ENCODE measurements around the gene CEP89. TPM values are rescaled to one million over a fixed set of nuclear protein-coding genes. Genes with fewer than 3 reads are reported as not detected.

Gene CEP89
- total RNA-seq, 1 donor from 2014 or later: 5.0 TPM

DNA sequence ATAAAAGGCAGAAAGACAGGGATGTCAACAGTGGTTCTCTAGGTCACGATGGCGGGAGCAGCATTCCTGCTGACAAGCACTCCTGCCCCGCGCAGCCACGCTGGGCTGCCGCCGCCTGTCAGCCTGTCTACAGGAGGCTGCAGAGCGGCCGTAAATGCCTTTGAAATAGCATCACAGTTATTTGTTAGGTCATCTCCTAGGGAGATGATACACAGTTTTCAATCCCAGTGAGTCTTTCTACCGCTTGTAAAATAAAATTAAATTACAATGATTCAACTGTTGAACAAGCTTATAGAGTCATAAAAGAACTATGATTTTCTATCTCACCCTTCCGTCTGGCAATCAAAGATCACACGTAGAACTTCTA, 94.9 kb downstream of the CEP89 start:
- TF ChIP-seq CTCF (IDR thresholded peaks at IDR 0.05; ENCODE audit: insufficient read depth, low read length, severe bottlenecking): no peak
- no peak for FAIRE-seq
- Histone ChIP-seq H3K36me3 (ENCODE audit: control insufficient read depth, insufficient read depth, low read length) (no peaks in the 10 kb centered on the region), H3K4me3 (ENCODE audit: low read depth, low read length) (no peak overlapping the region), H3K27me3 (ENCODE audit: control insufficient read depth, insufficient read depth, low read length) (no peaks in the 10 kb centered on the region)
- no peak for DNase-seq (ENCODE audit: low read depth)

DNA sequence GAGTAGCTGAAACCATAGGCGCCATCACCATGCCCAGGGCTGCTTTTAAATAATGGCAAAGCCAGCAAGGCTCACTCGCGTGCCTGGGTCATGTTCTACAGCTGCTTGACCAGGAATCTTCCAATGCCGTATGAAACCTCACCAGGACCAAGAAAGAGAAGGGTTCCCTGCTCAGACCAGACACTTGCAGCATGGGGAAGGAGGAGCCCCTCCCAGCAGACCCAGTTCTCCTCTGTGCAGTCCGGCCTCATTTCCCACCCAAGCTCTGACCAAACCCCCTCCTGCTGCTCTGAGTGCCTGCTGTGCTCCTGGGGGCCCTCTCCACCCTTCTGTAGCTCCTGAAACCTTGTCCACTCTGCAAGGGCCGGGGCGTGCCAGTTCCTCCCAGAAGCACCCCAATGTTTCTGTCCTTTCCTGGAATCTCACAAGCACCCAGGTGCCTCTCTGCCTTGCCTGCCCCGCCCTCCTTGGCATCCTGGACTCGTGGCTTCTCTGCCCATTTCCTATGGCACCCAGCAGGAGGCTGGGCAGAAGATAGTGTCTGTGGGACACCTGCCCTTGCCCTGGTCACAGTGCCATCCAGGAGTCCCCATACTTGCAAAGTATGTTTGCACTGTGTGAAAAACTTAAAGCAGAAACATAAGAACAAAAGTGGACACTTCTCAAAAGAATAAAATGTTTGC, 95.4 kb downstream of the CEP89 start:
- Histone ChIP-seq H3K27me3 (ENCODE audit: control insufficient read depth, insufficient read depth, low read length) (no peaks in the 10 kb centered on the region), H3K4me3 (ENCODE audit: low read depth, low read length) (no peak overlapping the region), H3K36me3 (ENCODE audit: control insufficient read depth, insufficient read depth, low read length) (no peaks in the 10 kb centered on the region)
- no peak for TF ChIP-seq CTCF (IDR thresholded peaks at IDR 0.05; ENCODE audit: insufficient read depth, low read length, severe bottlenecking)
- DNase-seq (ENCODE audit: low read depth) (no peak), FAIRE-seq (no peak)

GRCh38 chr19:32875428-32875827, 96.3 kb downstream of the CEP89 start:
- no peak for TF ChIP-seq CTCF (IDR thresholded peaks at IDR 0.05; ENCODE audit: insufficient read depth, low read length, severe bottlenecking)
- FAIRE-seq (no peak), DNase-seq (ENCODE audit: low read depth) (no peak)
- H3K36me3 ChIP-seq (ENCODE audit: control insufficient read depth, insufficient read depth, low read length): no peaks in the 10 kb centered on the region
- no peaks in the 10 kb centered on the region for H3K27me3 ChIP-seq (ENCODE audit: control insufficient read depth, insufficient read depth, low read length)
- H3K4me3 ChIP-seq (ENCODE audit: low read depth, low read length): no peak overlapping the region

DNA sequence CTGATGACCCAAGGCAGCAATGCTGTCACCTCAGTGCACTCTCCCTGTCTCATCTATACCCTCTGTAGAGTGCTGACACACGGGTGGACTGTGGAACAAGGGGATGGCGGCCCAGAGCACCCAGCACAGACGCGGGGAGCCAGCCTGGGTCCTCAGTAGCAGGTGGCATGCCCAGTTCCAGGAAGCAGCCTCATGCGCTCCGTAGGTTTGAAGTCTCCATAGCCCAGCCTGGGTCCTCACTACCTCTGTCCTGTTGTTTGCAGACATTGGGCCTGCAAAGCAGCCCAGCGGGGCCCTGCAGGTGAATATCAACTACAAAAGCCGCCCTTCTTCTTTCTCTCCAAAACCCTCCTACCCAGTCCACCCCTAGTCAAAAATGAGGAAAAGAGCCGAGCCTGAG, 97.2 kb downstream of the CEP89 start:
- TF ChIP-seq CTCF (IDR thresholded peaks at IDR 0.05; ENCODE audit: insufficient read depth, low read length, severe bottlenecking): no peak

GRCh38 chr19:32873247-32873959, 98.4 kb downstream of the CEP89 start:
- Histone ChIP-seq H3K36me3 (ENCODE audit: control insufficient read depth, insufficient read depth, low read length) (no peaks in the 10 kb centered on the region), H3K4me3 (ENCODE audit: low read depth, low read length) (no peak overlapping the region), H3K27me3 (ENCODE audit: control insufficient read depth, insufficient read depth, low read length) (no peaks in the 10 kb centered on the region)
- DNase-seq (ENCODE audit: low read depth) (no peak), FAIRE-seq (no peak)
- TF ChIP-seq CTCF (IDR thresholded peaks at IDR 0.05; ENCODE audit: insufficient read depth, low read length, severe bottlenecking): no peak

More for the DNA sequence above, 97.2 kb downstream of the CEP89 start:
- H3K4me3 ChIP-seq (ENCODE audit: low read depth, low read length): no peak overlapping the region
- no peaks in the 10 kb centered on the region for H3K27me3 ChIP-seq (ENCODE audit: control insufficient read depth, insufficient read depth, low read length)
- no peak for FAIRE-seq
- no peaks in the 10 kb centered on the region for H3K36me3 ChIP-seq (ENCODE audit: control insufficient read depth, insufficient read depth, low read length)
- no peak for DNase-seq (ENCODE audit: low read depth)
